T-cell (primary cell): ENCODE data around the gene PIP5K1C. TPM values are rescaled to one million over a fixed set of nuclear protein-coding genes. Genes with fewer than 3 reads are reported as not detected.

Experiments used
- ATAC-seq, 4 experiments: fragments of 200-7000 bp in 3 of 4; fragments of 150-1000 bp in 1 of 4; cut with Tn5 transposase; replicated peaks in 1 of 4; 1 replicate in 3 of 4; 2 replicates in 1 of 4; pipeline ENCODE4 v1.10.0; 2021; ENCODE audit warnings: moderate library complexity in 3 of 4, mild to moderate bottlenecking in 2 of 4, moderate number of reproducible peaks in 1 of 4
- CTCF ChIA-PET, 2 donors: fragments of 300-600 bp; sonication (Branson Sonifier 250); formaldehyde crosslinking; loops; one replicate each; lab custom pipeline; 2022; ENCODE audit warnings: antibody characterized with exemption in 2 of 2; lab: Charles Lee
- POLR2A ChIA-PET, 2 donors: fragments of 300-600 bp; sonication (Branson Sonifier 250); formaldehyde crosslinking; loops; one replicate each; lab custom pipeline; 2022; ENCODE audit warnings: antibody characterized with exemption in 2 of 2; lab: Charles Lee
- DNase-seq, 35 experiments: peaks; one replicate each; pipeline versions ENCODE4 v3.0.0 to v3.0.0-alpha.2; 2013 to 2023
- H3K27ac ChIP-seq: one replicate; pipeline ENCODE4 v1.5.1; 2013; ENCODE audit warnings: low read length
- H3K27me3 ChIP-seq, 2 experiments: replicated peaks in 1 of 2; 1 replicate in 1 of 2; 2 replicates in 1 of 2; pipeline versions ENCODE4 v1.6.1 to v1.7.0; 2013; ENCODE audit warnings: low read length in 1 of 2, mixed read lengths in 1 of 2; ENCODE audit not compliant: control insufficient read depth in 2 of 2, insufficient read depth in 2 of 2; ENCODE audit errors: extremely low read depth in 1 of 2
- H3K36me3 ChIP-seq, 2 donors: 1 replicate in 1 of 2; 2 replicates in 1 of 2; pipeline versions ENCODE4 v1.6.1 to v1.7.0; 2013; ENCODE audit warnings: low read length in 1 of 2; ENCODE audit not compliant: control insufficient read depth in 2 of 2, insufficient read depth in 1 of 2; ENCODE audit errors: extremely low read depth in 1 of 2
- H3K4me1 ChIP-seq, 2 experiments: 1 replicate in 1 of 2; 2 replicates in 1 of 2; pipeline versions ENCODE4 v1.6.1 to v1.7.0; 2013; ENCODE audit warnings: low read length in 2 of 2, mixed read lengths in 1 of 2; ENCODE audit not compliant: insufficient read depth in 2 of 2, control insufficient read depth in 1 of 2; ENCODE audit errors: extremely low read depth in 1 of 2
- H3K4me3 ChIP-seq, 2 donors: 1 replicate in 1 of 2; 2 replicates in 1 of 2; pipeline versions ENCODE4 v1.5.1 to v1.7.0; 2013; ENCODE audit warnings: mild to moderate bottlenecking in 2 of 2, low read length in 1 of 2, moderate library complexity in 1 of 2; ENCODE audit not compliant: control insufficient read depth in 1 of 2; ENCODE audit errors: extremely low read depth in 1 of 2
- H3K9me3 ChIP-seq: 2 replicates; pipeline ENCODE4 v1.7.0; 2013
- H3K27ac Mint-ChIP-seq, 2 donors: one replicate each; pipeline ENCODE4 v1.8.0; 2020 to 2021; ENCODE audit warnings: mild to moderate bottlenecking in 2 of 2, mixed read lengths in 2 of 2
- H3K27me3 Mint-ChIP-seq, 2 donors: one replicate each; pipeline ENCODE4 v1.8.0; 2021 to 2022; ENCODE audit warnings: mixed read lengths in 2 of 2
- H3K36me3 Mint-ChIP-seq: one replicate; pipeline ENCODE4 v1.8.0; 2021; ENCODE audit warnings: mixed read lengths
- H3K4me1 Mint-ChIP-seq, 3 donors: one replicate each; pipeline ENCODE4 v1.8.0; 2020 to 2022; ENCODE audit warnings: mixed read lengths in 3 of 3, mild to moderate bottlenecking in 1 of 3
- H3K4me3 Mint-ChIP-seq, 3 donors: one replicate each; pipeline ENCODE4 v1.8.0; 2020 to 2022; ENCODE audit warnings: mild to moderate bottlenecking in 3 of 3, mixed read lengths in 3 of 3, moderate library complexity in 3 of 3
- H3K9me3 Mint-ChIP-seq, 3 donors: one replicate each; pipeline ENCODE4 v1.8.0; 2020 to 2022; ENCODE audit warnings: mixed read lengths in 3 of 3
- WGBS: methylation state at CpG from one replicate; pipeline ENCODE4 v1.1.5; 2013; ENCODE audit warnings: missing lambda C conversion rate; ENCODE audit not compliant: insufficient coverage; 5-methylcytosine and 5-hydroxymethylcytosine counted together
- total RNA-seq, 35 experiments: library from RNA in 6 of 35; stranded (reverse) in 6 of 35; fragments of 120-200 nt in 1 of 35; gene quantifications; one replicate each; pipeline versions ENCODE4 v1.2.1 to v1.2.4 and lab custom pipeline; 2013 to 2026

Gene PIP5K1C
- total RNA-seq, 5 donors from 2014 or later (not counting 1 experiment from before 2014, with no cell fraction given): 25.6 to 35.0 (median 32.1) TPM

DNA sequence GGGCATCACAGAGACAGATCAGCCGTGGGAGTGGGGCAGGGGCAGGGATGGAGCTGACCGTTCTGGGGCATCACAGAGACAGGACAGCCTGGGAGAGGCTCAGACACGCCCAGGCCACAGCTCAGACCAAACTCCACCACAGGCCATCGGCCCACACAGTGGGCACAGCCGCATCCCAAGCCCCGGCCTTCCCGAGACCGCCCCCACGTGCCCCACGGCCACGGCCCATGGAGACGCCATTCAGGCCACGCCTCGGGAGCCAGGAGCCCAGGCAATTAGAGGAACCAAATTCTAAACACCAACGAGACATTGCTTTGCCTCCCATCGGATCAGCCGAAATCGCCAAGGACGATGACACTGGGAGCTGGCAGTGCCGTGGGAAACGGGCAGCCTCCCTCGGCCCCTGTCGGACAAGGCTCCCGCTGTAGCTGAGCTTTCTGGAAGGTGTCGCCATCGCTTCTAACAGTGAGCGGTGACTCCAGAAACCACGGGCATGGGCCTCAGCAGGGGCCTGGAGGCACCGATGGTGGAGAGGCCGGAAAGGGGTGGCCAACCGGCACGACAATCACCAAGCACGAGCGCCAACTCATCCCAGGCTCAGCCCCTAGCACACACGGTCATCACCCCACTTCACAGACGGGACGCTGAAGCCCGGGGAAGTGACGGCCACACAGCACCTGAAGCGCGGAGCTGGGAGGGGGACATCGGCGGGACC lies 2.4 kb downstream of the PIP5K1C start:
- no peaks in the 10 kb centered on the region for H3K9me3 ChIP-seq
- H3K4me3 Mint-ChIP-seq: peak overlapping the region in 2 of 3 donors; percentile 61 to 95
- WGBS: 93% methylated on average over 33 of the region's 43 CpGs
- DNase-seq (no peak), ATAC-seq (no peak)
- H3K4me1 ChIP-seq: peaks cover 5 to 38% of the 10 kb centered on the region in 2 experiments
- ChIA-PET CTCF (interaction anchor here (0.5 to 1.1 kb wide), 3 partner anchors 23 to 122 kb away, joined by 3 to 4 read pairs (median 4); no protein-coding TSS in a partner anchor), POLR2A (interaction anchor here in 1 of 2 donors (1.2 kb wide), 1 partner anchor 10 kb away, joined by 4 read pairs; no protein-coding TSS in a partner anchor)
- no peak overlapping the region for H3K4me3 ChIP-seq
- no peaks in the 10 kb centered on the region for H3K36me3 ChIP-seq
- H3K4me1 Mint-ChIP-seq: peaks cover 16 to 34% (median 29%) of the 10 kb centered on the region in 3 donors
- H3K27me3 ChIP-seq: no peaks in the 10 kb centered on the region
- no peak overlapping the region for H3K27ac ChIP-seq
- H3K27ac Mint-ChIP-seq: peak overlapping the region in 1 of 2 donors; percentile 64
- H3K27me3 Mint-ChIP-seq: no peaks in the 10 kb centered on the region
- no peaks in the 10 kb centered on the region for H3K36me3 Mint-ChIP-seq
- no peaks in the 10 kb centered on the region for H3K9me3 Mint-ChIP-seq

DNA sequence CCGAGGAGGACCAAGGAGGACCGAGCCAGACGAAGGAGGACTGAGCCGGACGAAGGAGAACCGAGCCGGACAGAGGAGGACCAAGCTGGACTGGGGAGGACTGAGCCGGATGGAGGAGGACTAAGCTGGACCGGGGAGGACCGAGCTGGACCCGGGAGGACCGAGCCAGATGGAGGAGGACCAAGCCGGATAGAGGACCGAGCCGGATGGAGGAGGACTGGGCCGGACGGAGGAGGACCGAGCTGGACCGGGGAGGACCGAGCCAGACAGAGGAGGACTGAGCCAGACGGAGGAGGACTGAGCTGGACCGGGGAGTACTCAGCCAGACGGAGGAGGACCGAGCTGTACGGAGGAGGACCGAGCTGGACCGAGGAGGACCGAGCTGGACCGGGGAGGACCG lies 3.2 kb downstream of the PIP5K1C start:
- H3K27ac ChIP-seq: no peak overlapping the region
- Mint-ChIP-seq H3K4me1 (peaks cover 16 to 38% (median 29%) of the 10 kb centered on the region in 3 donors), H3K9me3 (no peaks in the 10 kb centered on the region), H3K27ac (no peak overlapping the region), H3K36me3 (no peaks in the 10 kb centered on the region), H3K4me3 (no peak overlapping the region), H3K27me3 (no peaks in the 10 kb centered on the region)
- no peaks in the 10 kb centered on the region for H3K27me3 ChIP-seq
- no peak for DNase-seq
- peaks cover 5 to 44% of the 10 kb centered on the region in 2 experiments for H3K4me1 ChIP-seq
- ATAC-seq: no peak
- WGBS: 94% methylated on average over 30 of the region's 30 CpGs
- ChIA-PET CTCF (interaction anchor here (0.5 to 1.1 kb wide), 3 partner anchors 23 to 122 kb away, joined by 3 to 4 read pairs (median 4); no protein-coding TSS in a partner anchor), POLR2A (interaction anchor here in 1 of 2 donors (1.2 kb wide), 1 partner anchor 9 kb away, joined by 4 read pairs; no protein-coding TSS in a partner anchor)
- H3K9me3 ChIP-seq: no peaks in the 10 kb centered on the region
- no peaks in the 10 kb centered on the region for H3K36me3 ChIP-seq
- no peak overlapping the region for H3K4me3 ChIP-seq

DNA sequence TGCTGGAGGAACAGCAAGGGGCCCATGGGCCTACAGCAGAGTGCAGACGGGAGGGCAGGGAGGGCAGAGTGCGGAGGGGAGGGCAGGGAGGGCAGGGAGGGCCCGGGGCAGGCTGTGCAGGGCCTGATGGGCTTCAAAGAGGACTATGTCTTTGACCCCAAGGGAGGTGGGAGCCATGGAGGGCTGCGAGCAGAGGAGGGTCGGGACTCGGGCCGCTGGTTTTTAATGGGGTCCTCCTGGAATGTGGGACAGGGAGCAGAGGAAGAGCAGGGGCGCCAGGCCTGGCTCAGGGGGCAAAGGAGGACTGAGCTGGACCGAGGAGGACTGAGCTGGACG lies 3.6 kb downstream of the PIP5K1C start:
- Mint-ChIP-seq H3K27me3 (no peaks in the 10 kb centered on the region), H3K27ac (no peak overlapping the region), H3K4me1 (peaks cover 16 to 39% (median 29%) of the 10 kb centered on the region in 3 donors), H3K4me3 (peak overlapping the region in 1 of 3 donors; percentile 21), H3K36me3 (no peaks in the 10 kb centered on the region), H3K9me3 (no peaks in the 10 kb centered on the region)
- DNase-seq (no peak), ATAC-seq (no peak)
- Histone ChIP-seq H3K9me3 (no peaks in the 10 kb centered on the region), H3K36me3 (no peaks in the 10 kb centered on the region), H3K4me1 (peaks cover 5 to 44% of the 10 kb centered on the region in 2 experiments), H3K4me3 (no peak overlapping the region), H3K27me3 (no peaks in the 10 kb centered on the region), H3K27ac (no peak overlapping the region)
- 94% methylated on average over 10 of the region's 10 CpGs for WGBS
- ChIA-PET CTCF (interaction anchor here (1.1 kb wide), 2 partner anchors 22 to 121 kb away, joined by 4 read pairs; no protein-coding TSS in a partner anchor), POLR2A (no interaction called here)

DNA sequence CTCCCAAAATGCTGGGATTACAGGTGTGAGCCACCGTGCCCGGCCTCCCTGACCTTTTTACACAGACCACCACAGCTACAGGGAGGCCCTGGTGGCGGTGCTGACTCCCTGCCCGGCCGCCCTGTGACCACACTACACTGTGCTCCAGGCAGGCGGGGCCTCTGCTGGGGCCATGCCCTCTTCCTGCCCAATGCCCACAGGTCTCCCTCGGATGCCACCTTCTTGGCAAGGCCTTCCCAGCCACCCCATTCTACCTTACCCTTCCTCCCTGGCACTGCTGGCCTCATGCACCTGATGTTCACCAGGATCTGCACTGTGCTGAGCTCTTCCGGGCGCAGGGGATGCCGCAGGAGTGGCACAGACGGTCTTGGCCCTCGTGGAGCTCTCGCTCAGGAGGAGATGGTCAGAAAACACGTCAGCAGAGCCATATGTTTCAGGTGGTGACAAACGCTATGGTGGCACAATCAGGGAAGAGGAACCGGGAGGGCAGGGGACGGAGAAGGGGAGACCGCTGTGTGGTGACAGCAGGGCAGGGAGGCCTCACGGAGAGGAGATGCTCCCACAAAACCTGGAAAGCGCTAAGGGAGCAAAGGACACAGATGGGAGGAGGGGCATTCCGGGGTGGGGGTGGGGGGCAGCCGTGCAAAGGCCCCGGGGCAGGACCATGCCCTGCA lies 4.1 kb downstream of the PIP5K1C start:
- H3K36me3 ChIP-seq: no peaks in the 10 kb centered on the region
- ChIA-PET CTCF (interaction anchor here in 1 of 2 donors (0.6 kb wide), 1 partner anchor 17 kb away, joined by 12 read pairs; no protein-coding TSS in a partner anchor), POLR2A (interaction anchor here in 1 of 2 donors (1.0 kb wide), 1 partner anchor 13 kb away, joined by 3 read pairs; no protein-coding TSS in a partner anchor)
- Mint-ChIP-seq H3K36me3 (no peaks in the 10 kb centered on the region), H3K27ac (peak overlapping the region in 1 of 2 donors; percentile 23), H3K9me3 (no peaks in the 10 kb centered on the region), H3K4me1 (peaks cover 16 to 44% (median 34%) of the 10 kb centered on the region in 3 donors), H3K27me3 (no peaks in the 10 kb centered on the region), H3K4me3 (no peak overlapping the region)
- no peak overlapping the region for H3K27ac ChIP-seq
- H3K4me3 ChIP-seq: no peak overlapping the region
- H3K27me3 ChIP-seq: no peaks in the 10 kb centered on the region
- ATAC-seq (no peak), DNase-seq (no peak)
- H3K9me3 ChIP-seq: no peaks in the 10 kb centered on the region
- H3K4me1 ChIP-seq: peaks cover 5 to 46% of the 10 kb centered on the region in 2 experiments
- WGBS: 93% methylated on average over 21 of the region's 23 CpGs

DNA sequence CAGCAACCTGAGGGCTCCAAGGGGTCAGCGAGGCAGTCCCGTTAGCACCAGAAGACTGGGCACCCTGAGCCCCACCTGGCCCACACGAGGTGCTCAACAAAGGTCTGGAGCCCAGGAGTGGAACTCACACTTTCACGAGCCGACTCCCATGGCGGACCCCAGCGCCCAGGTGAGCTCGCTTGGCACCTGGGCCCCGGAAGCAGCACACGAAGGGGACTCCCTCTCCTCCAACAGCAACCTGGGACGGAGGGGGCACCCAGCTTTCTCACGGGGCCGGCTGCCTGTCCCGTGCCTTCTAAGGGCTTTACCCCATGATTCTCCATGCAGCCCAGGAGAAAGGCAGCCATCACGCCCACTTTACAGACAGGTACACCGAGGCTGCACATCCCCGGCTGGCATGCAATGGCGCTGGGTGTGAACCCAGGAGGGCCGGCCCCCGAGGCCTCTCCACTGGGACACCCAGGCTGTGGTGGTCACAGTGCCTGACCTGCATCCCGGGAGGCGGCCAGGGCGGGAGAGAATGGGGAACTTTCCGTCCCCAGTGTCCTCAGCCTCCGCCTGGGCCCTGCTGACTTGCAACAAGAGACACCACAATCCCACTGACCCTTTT lies 5.0 kb downstream of the PIP5K1C start:
- no peak overlapping the region for H3K27ac Mint-ChIP-seq
- WGBS: 96% methylated on average over 23 of the region's 25 CpGs
- CTCF ChIA-PET: interaction anchor here in 1 of 2 donors (0.6 kb wide), 1 partner anchor 18 kb away, joined by 12 read pairs; no protein-coding TSS in a partner anchor
- H3K36me3 Mint-ChIP-seq: no peaks in the 10 kb centered on the region
- ATAC-seq (no peak), DNase-seq (no peak)
- Histone ChIP-seq H3K27me3 (no peaks in the 10 kb centered on the region), H3K4me3 (no peak overlapping the region), H3K9me3 (no peaks in the 10 kb centered on the region), H3K4me1 (peaks cover 5 to 47% of the 10 kb centered on the region in 2 experiments), H3K27ac (no peak overlapping the region), H3K36me3 (no peaks in the 10 kb centered on the region)
- H3K27me3 Mint-ChIP-seq: no peaks in the 10 kb centered on the region
- POLR2A ChIA-PET: interaction anchor here in 1 of 2 donors (1.0 kb wide), 1 partner anchor 14 kb away, joined by 3 read pairs; no protein-coding TSS in a partner anchor
- no peaks in the 10 kb centered on the region for H3K9me3 Mint-ChIP-seq
- H3K4me3 Mint-ChIP-seq: no peak overlapping the region
- peaks cover 15 to 45% (median 37%) of the 10 kb centered on the region in 3 donors for H3K4me1 Mint-ChIP-seq
